ENCODE data around the gene DCT.

Gene DCT

GRCh38 chr13:94444826-94445225 is 34.7 kb downstream of the DCT start:
- no peak for DNase-seq

GRCh38 chr13:94435604-94436226 is 43.8 kb downstream of the DCT start:
- peak; percentile 33 for DNase-seq

GRCh38 chr13:94433055-94433961 is 46.2 kb downstream of the DCT start:
- DNase-seq = no peak

- no peak for DNase-seq
Observed at GRCh38 chr13:94431987-94432386, 47.5 kb downstream of the DCT start.

- DNase-seq = no peak
Observed at GRCh38 chr13:94431574-94431973, 47.9 kb downstream of the DCT start.

GRCh38 chr13:94427313-94427953 is 52.0 kb downstream of the DCT start:
- DNase-seq = no peak

- DNase-seq = no peak
Observed at GRCh38 chr13:94419925-94420305, 59.6 kb downstream of the DCT start.

GRCh38 chr13:94419304-94419924 is 60.1 kb downstream of the DCT start:
- DNase-seq = no peak

GRCh38 chr13:94417294-94417693 is 62.2 kb downstream of the DCT start:
- no peak for DNase-seq

GRCh38 chr13:94416454-94417080 is 62.9 kb downstream of the DCT start:
- peak; percentile 15 for DNase-seq

- no peak for DNase-seq
Observed at GRCh38 chr13:94415500-94416237, 63.8 kb downstream of the DCT start.

GRCh38 chr13:94414708-94415107 is 64.8 kb downstream of the DCT start:
- no peak for DNase-seq

- no peak for DNase-seq
Observed at GRCh38 chr13:94414141-94414540, 65.3 kb downstream of the DCT start.

- no peak for DNase-seq
Observed at GRCh38 chr13:94413598-94413944, 65.9 kb downstream of the DCT start.

GRCh38 chr13:94412870-94413597 is 66.4 kb downstream of the DCT start:
- DNase-seq = no peak

- DNase-seq = no peak
Observed at GRCh38 chr13:94411747-94412146, 67.7 kb downstream of the DCT start.

GRCh38 chr13:94408314-94409036 is 71.0 kb downstream of the DCT start:
- no peak for DNase-seq

GRCh38 chr13:94400874-94401273 is 78.6 kb downstream of the DCT start:
- DNase-seq = no peak

GRCh38 chr13:94399812-94400211 is 79.7 kb downstream of the DCT start:
- no peak for DNase-seq

GRCh38 chr13:94395860-94396259 is 83.6 kb downstream of the DCT start:
- DNase-seq = no peak

GRCh38 chr13:94394723-94395122 is 84.8 kb downstream of the DCT start:
- no peak for DNase-seq

All from RPMI8226 (cell line).